Measurements from ENCODE around the gene VAV1. TPM values are rescaled to one million over a fixed set of nuclear protein-coding genes. Genes with fewer than 3 reads are reported as not detected.

VAV1 gene
- total and polyA plus RNA-seq, 9 of the 15 experiments (the other 6 are each of a cell fraction or from before 2014, with no cell fraction given), result 0.46 to 20.1 (median 11.1) TPM

DNA sequence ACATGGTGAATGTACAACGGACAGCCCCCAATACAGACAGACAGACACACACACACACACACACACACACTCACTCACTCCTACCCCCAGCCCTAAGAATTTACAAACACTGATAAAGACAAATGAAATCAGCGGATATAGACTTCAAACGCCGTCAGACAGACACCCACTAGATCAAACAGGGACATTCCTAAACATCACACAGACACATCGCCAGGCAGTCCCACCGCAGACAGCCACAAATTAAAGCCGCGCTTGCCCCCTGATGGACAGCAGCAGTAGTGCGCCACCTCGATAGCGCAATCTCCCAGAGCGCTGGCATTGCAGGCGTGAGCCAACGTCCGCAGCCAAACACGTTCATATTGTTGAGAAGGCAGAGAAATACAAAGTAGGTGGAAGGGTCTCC, 90.2 kb downstream of the VAV1 start (continued):
- TF ChIP-seq ZNF407 (IDR thresholded peaks at IDR 0.05; ENCODE audit: low read depth) (no peak), ETS2 (tag; IDR thresholded peaks at IDR 0.05; ENCODE audit: borderline replicate concordance, poor library complexity, severe bottlenecking) (no peak), REST (IDR thresholded peaks at IDR 0.05; ENCODE audit: borderline replicate concordance) (peak; percentile 86), REST (CRISPR knock-in tag; IDR thresholded peaks at IDR 0.05; ENCODE audit: low read depth) (no peak), CREB1 (IDR thresholded peaks at IDR 0.05) (no peak), CREB1 (CRISPR knock-in tag; IDR thresholded peaks at IDR 0.05) (peak; percentile 35; the same call in 1 of the 2 replicates), XRCC4 (IDR thresholded peaks at IDR 0.05; ENCODE audit: extremely low read depth, insufficient read depth, insufficient read length) (no peak), HMG20B (CRISPR knock-in tag; IDR thresholded peaks at IDR 0.05) (no peak), E2F8 (IDR thresholded peaks at IDR 0.05; ENCODE audit: low read depth, partially characterized antibody) (no peak)

All from K562 (cell line).